ENCODE data around the gene PRTG. TPM values are rescaled to one million over a fixed set of nuclear protein-coding genes. Genes with fewer than 3 reads are reported as not detected.

The PRTG gene
- total and polyA plus RNA-seq, 10 of the 15 experiments (the other 5 are each of a cell fraction or from before 2014, with no cell fraction given): under 0.01 to 0.25 TPM; not detected in 8

- Histone ChIP-seq H3K79me2 (ENCODE audit: control insufficient read depth, insufficient read depth, low read length) (no peaks in the 10 kb centered on the region), H4K20me1 (ENCODE audit: control insufficient read depth, insufficient read depth) (no peaks in the 10 kb centered on the region), H3K36me3 (ENCODE audit: control insufficient read depth in 2 of 2, insufficient read depth in 2 of 2, low read length in 1 of 2) (no peaks in the 10 kb centered on the region), H2AFZ (ENCODE audit: control insufficient read depth, low read depth, low read length) (no peak overlapping the region), H3K27ac (ENCODE audit: control insufficient read depth, insufficient read depth) (no peak overlapping the region), H3K9ac (ENCODE audit: control insufficient read depth, insufficient read depth, low read length) (no peak overlapping the region), H3K4me2 (ENCODE audit: control insufficient read depth, insufficient read depth) (no peak overlapping the region), H3K27me3 (replicated peaks in 1 of 2; ENCODE audit: control insufficient read depth in 2 of 2, insufficient read depth in 2 of 2, low read length in 1 of 2) (no peaks in the 10 kb centered on the region; a peak in 1 of 4 replicates), H3K9me3 (replicated peaks; ENCODE audit: control insufficient read depth, insufficient read depth, low read length) (no peaks in the 10 kb centered on the region), H3K4me1 (ENCODE audit: control insufficient read depth, insufficient read depth, low read length) (no peaks in the 10 kb centered on the region), H3K4me3 (no peak overlapping the region)
- FAIRE-seq (no peak), ATAC-seq (no peak), DNase-seq (ENCODE audit: low read depth, low spot score) (no peak)
- SMC1A ChIA-PET (ENCODE audit: uncharacterized antibody, unreplicated experiment): no interaction called here
- WGBS (ENCODE audit: insufficient coverage, insufficient replicate concordance, low lambda C conversion rate, missing lambda C conversion rate): 13% methylated on average over 2 of the region's 2 CpGs
- in situ Hi-C loops (cut with MboI) (no loop called here), intact Hi-C loops (cut with micrococcal nuclease; ENCODE audit: unreplicated experiment) (no loop called here)
- RAD21 ChIA-PET (ENCODE audit: unreplicated experiment): no interaction called here
- TF ChIP-seq USF1 (IDR thresholded peaks at IDR 0.05; ENCODE audit: borderline replicate concordance, extremely low read length, insufficient read depth, low read depth, low read length) (no peak), HDAC6 (IDR thresholded peaks at IDR 0.05; ENCODE audit: unreplicated experiment) (no peak), EP300 (IDR thresholded peaks at IDR 0.05; ENCODE audit: borderline replicate concordance in 1 of 2, control insufficient read depth in 1 of 2, low read depth in 2 of 2, low read length in 2 of 2) (no peak), ZBTB40 (IDR thresholded peaks at IDR 0.05; ENCODE audit: borderline replicate concordance) (no peak)
- TF ChIP-seq, protein P1, sequence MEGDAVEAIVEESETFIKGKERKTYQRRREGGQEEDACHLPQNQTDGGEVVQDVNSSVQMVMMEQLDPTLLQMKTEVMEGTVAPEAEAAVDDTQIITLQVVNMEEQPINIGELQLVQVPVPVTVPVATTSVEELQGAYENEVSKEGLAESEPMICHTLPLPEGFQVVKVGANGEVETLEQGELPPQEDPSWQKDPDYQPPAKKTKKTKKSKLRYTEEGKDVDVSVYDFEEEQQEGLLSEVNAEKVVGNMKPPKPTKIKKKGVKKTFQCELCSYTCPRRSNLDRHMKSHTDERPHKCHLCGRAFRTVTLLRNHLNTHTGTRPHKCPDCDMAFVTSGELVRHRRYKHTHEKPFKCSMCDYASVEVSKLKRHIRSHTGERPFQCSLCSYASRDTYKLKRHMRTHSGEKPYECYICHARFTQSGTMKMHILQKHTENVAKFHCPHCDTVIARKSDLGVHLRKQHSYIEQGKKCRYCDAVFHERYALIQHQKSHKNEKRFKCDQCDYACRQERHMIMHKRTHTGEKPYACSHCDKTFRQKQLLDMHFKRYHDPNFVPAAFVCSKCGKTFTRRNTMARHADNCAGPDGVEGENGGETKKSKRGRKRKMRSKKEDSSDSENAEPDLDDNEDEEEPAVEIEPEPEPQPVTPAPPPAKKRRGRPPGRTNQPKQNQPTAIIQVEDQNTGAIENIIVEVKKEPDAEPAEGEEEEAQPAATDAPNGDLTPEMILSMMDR (IDR thresholded peaks at IDR 0.05 in 2 of 3, conservative IDR thresholded peaks at IDR 0.05 in 1 of 3; ENCODE audit: control insufficient read depth in 2 of 3, extremely low read depth in 1 of 3, insufficient read depth in 1 of 3, low read depth in 3 of 3, low read length in 3 of 3): no peak
- no TSS peak for BruUV-seq (replicated peaks)
- CTCF ChIA-PET: interaction anchor here (0.6 kb wide), 1 partner anchor 1888 kb away, joined by 3 read pairs; no protein-coding TSS in a partner anchor
- POLR2A ChIA-PET: no interaction called here
Measured at GRCh38 chr15:55780292-55780691, 37.3 kb upstream of the PRTG start.
